SHP77 treated with DMSO at 0.1 percent for 48 hours (cell line): Measurements from ENCODE around the gene NR2C2AP.
"Not testable (repeated sequence)": the region's sequence is repeated elsewhere in the genome, so short reads cannot be mapped to it uniquely, and the experiment has no call there.

Source experiments
- DNase-seq: peaks from one replicate; lab custom pipeline; 2025; lab: John Stamatoyannopoulos, UW

NR2C2AP gene, protein sequence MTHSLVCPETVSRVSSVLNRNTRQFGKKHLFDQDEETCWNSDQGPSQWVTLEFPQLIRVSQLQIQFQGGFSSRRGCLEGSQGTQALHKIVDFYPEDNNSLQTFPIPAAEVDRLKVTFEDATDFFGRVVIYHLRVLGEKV

DNA sequence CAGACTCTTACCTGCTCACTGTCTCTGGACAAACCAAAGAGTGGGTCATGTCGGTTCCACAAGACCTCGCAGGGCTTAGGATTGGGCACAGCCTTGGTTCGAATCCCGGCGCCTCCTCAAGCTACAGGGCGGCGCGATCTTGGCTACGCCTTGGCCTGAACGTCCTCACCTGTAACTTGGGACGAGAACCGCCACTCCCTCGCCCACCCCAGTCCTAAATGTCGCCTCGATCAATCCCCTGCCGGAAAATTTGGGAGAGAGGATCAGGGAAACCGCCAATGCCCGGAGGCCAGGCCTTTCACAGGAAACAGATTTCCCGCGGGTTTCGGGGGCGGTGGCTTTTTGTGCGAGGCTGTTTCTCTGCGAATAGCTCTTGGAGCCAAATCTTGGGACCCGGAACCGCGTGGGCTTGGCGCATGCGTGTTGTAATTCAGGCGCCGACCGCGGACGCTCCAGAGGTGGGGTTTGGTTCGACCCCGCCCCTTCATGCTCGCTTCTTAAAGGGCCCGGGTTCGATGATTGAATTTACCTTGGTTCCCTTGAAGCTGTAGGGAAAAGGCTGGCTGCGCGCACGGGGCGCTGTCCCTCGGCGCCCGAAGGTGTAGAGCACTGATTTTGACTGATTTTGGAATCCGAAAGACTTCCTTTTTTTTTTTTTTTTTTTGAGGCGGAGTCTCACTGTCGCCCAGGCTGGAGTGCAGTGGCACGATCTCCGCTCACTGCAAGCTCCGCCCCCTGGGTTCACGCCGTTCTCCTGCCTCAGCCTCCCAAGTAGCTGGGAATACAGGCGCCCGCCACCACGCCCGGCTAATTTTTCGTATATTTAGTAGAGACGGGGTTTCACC is at the start of gene NR2C2AP:
TSS of gene NR2C2AP (minus strand) at position 403 of the 845 bp plus-strand sequence. CDS start at position 49, 354 bp downstream.
- peak; percentile 81 for DNase-seq

DNA sequence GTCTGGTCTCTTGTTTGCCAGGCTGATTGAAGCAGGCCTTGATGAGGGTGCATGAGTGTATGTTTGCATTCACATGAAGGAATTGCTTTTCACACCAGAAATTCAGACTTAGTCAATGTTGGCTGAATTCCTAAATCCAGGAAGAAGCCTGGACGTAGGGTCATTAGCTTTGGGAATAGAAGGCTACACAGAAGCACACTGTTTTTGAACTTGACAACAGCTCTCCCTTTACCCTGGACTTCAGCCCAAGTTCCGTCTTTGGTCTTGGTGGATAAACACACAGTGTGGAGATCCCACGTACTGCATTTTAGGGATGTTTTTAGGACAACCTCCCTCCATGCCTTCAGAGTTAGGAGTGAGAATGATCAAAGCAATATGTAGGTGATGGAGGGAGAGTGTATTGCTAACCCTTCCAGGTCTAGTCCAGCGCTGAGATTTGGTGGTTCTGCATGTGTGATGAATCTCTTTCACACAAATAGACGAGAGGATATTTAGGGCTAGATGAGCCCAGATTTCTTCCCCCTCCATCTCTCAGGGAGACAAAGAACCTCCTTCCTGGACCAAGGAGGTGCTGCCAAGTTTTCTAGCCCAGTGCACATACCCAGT is 47.1 kb upstream of the NR2C2AP start:
- DNase-seq: no peak

DNA sequence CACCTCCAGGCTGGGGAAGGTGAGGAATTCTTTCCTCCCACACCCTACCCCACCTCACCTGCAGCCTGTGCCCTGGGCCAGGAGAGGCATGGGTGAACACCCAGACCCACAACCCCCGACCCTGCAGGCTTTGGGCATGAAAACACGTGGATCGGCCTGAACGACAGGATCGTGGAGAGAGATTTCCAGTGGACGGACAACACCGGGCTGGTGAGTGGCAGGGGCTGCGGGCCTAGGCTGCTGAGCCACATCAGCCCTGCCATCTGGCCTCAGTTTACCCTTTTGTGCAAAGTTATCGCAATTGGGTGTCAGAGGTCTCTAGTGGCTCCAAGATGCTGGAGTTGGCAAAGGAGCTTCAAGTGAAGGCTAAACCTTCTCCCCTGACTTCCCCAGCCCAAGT is 37.3 kb upstream of the NR2C2AP start:
- DNase-seq: no peak

DNA sequence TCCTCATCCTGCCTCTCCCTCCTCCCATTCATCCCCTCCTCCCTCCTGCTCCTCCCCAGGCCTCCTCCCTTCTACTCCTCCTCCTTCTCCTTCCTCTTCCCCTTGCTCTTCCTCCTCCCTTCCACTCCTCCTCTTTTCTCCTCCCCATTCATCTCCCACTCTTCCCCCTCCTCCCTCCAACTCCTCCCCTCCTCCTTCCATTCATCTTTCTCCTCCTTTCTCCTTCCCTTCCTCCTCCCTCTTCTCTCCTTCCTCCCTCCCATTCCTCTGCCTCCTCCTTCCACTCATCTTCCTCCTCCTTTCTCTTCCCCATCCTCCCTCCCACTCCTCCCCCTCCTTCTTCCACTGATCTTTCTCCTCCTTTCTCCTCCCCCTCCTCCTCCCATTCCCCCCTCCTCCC is 36.5 kb upstream of the NR2C2AP start:
- DNase-seq: no peak

DNA sequence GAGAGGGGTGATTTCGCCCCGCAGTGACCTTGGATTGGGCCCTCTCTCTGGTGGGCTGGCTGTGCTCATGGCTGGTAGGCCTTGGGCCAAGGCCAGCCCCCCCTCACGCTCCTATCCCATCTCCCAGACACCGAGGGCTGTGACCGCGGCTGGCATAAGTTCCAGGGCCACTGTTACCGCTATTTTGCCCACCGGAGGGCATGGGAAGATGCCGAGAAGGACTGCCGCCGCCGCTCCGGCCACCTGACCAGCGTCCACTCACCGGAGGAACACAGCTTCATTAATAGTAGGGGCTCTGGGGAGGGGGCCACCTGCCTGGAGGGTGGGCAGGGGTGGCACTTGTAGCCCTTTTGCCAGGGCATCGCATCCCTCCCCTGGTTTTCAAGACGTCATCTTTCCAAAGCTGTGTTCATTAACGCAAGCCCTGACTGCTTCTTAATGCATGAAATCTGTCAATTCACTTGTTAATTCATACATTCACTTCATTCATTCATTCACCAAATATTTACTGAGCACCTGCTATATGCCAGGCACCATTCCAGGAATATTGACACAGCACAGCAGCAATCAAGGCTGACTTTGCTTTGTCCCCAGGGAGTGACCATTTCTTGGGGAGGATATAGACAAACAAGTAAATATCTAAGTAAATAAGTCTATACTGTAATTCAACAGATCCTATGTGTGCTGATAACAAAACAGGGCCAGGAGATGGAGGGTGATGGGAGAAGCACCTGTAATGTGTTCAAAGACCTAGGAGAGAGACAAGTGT is 35.1 kb upstream of the NR2C2AP start:
- no peak for DNase-seq

DNA sequence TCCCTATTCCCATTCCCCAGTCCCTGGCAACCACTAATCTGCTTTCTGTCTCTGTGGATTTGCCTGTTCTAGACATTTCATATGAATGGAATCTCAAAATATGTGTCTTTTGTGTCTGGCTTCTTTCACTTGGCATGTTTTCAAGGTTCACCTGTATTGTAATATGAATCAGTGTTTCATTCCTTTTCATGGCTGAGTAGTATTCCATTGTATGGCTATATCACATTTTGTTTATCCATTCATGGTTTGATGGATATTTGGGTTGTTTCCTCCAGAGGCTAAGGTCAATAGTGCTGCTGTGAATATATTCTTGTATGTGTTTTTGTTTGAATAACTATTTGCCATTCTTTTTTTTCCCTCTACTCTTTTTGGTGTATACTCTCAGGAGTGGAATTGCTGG is 33.0 kb upstream of the NR2C2AP start:
- DNase-seq: no peak

DNA sequence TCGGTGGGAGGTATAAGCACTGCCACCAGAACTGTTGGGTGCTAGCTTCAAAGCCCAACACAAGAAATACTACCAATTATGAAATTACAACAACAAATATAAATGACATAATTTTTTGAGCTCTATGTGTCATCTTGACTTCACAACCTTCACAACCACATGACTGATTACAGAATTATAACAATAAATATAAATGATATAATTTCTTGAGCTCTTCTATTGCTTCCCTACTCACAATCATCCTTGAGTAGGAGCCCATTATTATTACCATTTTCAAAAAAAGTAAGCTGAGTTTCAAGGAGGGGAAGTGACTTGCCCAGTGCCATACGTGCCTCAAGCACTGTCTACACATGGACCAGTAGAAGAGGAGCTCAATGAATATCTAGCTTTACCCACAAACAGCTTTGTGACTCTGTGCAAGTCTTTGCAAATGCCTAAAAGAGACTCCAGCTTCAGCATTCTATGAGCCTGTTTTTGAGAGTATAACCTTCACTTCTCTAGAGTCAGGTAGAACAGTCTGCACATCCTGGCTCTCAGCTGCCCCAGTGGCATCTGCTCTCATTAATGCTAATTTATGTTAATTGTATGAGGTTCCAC is 31.1 kb upstream of the NR2C2AP start:
- no peak for DNase-seq

DNA sequence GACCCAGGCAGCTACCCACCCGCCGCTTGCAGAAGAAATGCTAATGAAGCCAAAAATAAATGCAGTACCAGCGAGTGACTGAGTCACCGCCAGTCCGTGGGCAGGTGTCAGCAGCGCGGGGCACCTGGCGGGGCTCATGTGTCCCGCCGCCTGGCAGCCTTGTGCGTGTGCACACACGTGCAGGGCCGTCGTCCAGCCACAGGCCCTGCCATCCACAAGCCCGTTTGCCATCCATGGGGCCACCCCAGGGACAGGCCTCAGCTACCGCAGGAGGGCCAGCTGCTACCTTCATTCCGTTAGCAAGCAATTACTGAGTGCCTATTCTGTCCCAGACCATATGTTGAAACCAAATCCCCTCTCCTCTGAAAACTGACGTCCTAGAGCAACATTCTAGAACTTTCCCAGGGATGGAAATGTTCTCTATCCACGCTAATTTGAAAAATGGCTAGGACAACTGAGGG is 29.1 kb upstream of the NR2C2AP start:
- DNase-seq: no peak

DNA sequence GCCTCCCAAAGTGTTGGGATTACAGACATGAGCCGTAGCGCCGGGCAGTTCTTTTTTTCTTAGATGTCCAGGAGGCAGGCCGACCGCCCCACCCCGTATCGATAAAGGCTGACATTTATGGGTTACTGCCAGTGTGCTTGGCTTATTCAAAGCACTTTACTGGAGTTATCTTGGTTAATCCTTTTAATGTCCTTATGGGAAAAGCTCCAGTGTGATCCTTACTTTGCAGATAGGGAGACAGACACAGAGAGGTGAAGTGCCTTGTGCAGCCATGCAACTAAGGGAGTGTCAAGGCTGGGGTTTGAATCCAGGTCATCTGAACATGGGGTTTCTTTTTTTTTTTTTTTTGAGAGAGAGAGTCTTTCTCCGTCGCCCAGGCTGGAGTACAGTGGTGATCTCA is 27.8 kb upstream of the NR2C2AP start:
- DNase-seq: no peak

DNA sequence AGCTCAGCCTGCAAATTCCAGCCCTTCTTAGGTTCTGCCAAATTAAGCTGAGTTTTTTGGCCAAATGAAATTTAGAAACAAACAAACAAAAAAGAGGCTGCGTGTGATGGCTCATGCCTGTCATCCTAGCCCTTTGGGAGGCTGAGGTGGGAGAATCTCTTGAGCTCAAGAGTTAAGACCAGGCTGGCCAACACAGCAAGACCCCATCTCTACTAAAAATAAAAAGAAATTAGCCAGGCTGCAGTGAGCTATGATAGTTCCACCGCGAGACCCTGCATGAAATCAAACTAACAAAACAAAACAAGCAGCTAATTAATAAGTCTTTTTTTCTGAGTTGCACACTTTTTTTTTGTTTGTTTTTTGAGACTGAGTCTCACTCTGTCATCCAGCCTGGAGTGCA is 26.5 kb upstream of the NR2C2AP start:
- DNase-seq: no peak

DNA sequence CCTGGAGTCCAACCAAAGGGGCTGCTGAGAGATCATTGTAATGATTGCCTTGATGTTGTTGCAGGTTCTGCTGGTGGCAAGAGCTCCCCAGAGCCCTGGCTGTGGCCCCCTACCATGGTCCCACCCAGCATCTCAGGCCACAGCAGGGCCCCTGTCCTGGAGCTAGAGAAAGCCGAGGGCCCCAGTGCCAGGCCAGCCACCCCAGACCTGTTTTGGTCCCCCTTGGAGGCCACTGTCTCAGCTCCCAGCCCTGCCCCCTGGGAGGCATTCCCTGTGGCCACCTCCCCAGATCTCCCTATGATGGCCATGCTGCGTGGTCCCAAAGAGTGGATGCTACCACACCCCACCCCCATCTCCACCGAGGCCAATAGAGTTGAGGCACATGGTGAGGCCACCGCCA is 24.0 kb upstream of the NR2C2AP start:
- no peak for DNase-seq

DNA sequence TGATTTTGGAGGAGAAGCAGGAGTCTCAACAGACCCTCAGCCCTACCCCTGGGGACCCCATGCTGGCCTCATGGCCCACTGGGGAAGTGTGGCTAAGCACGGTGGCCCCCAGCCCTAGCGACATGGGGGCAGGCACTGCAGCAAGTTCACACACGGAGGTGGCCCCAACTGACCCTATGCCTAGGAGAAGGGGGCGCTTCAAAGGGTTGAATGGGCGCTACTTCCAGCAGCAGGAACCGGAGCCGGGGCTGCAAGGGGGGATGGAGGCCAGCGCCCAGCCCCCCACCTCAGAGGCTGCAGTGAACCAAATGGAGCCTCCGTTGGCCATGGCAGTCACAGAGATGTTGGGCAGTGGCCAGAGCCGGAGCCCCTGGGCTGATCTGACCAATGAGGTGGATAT is 23.4 kb upstream of the NR2C2AP start:
- DNase-seq: no peak

DNA sequence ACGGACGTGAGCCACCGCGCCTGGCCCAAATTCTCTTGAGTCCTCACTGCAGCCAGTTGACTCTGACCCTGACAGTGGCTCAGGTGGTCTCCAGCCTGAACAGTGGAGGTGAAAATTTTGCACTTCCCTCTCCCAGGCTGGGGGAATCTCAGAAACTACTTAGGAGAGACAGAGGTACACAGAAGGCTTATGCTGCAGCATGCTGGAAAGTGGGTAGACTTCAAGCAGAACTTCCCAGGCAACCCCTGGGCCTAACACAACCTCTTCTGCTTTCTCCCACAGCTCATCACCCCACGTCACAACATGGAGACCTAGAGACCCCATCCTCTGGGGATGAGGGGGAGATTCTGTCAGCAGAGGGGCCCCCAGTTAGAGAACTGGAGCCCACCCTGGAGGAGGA is 23.0 kb upstream of the NR2C2AP start:
- DNase-seq: no peak

DNA sequence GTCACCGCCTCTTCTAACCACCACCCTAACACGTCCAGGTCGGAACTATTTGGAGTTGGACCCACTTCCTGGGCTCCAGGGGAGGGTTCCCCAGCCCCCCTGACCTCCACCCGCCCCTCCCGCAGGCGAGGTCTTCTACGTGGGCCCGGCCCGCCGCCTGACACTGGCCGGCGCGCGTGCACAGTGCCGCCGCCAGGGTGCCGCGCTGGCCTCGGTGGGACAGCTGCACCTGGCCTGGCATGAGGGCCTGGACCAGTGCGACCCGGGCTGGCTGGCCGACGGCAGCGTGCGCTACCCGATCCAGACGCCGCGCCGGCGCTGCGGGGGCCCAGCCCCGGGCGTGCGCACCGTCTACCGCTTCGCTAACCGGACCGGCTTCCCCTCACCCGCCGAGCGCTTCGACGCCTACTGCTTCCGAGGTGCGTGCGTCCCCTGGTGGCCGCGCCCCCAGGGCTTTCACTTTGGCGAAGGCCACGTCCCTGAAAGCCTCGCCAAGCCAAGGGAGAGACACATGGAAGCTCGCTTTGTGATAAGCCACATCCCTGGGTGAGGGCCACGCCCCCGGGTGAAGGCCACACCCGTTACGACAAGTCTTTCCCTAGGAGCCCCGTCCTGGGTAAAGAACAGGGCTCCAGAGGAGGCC is 21.8 kb upstream of the NR2C2AP start:
- DNase-seq: peak; percentile 54

DNA sequence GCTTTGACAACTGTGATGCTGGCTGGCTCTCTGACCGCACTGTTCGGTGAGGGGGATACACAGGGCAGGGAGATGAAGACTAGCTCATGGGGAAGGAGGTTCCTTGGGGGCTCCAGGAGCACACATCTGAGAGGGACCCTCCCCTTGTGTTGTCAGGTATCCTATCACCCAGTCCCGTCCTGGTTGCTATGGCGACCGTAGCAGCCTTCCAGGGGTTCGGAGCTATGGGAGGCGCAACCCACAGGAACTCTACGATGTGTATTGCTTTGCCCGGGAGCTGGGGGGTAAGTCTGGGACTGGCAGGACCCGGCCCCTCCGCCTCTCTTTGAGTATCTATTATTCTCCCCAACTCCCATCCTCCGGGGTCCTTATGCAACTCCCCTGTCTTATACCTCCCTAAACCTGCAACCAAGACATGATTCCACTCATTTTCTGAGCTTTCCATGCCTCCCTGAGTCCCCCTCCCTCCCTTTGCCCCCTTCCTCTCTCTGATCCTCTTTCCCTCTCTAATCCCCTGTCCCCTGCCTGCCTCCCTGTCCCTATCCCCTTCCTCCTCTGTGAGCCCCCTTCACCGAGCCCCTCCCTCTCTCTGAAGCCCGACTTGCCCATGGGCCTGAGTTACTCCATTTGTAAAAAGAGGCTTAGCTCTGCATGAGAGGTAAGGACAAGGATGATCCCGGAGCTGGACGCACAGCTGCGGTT is 21.1 kb upstream of the NR2C2AP start:
- DNase-seq: no peak

DNA sequence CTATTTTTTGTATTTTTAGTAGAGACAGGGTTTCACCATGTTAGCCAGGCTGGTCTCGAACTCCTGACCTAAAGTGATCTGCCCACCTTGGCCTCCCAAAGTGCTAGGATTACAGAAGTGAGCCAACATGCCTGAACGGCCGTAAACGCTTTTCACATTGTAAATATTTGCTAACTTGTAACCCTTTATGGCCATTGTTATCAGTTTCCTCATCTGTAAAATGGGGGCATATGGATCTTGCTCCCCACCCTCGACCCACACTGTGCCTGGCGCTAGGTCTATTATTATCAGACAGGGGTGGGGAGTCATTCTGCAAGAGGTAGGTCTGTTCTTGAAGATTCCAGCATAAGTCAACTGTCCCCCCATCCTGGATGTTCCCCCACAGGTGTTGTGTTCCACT is 20.4 kb upstream of the NR2C2AP start:
- DNase-seq: no peak

DNA sequence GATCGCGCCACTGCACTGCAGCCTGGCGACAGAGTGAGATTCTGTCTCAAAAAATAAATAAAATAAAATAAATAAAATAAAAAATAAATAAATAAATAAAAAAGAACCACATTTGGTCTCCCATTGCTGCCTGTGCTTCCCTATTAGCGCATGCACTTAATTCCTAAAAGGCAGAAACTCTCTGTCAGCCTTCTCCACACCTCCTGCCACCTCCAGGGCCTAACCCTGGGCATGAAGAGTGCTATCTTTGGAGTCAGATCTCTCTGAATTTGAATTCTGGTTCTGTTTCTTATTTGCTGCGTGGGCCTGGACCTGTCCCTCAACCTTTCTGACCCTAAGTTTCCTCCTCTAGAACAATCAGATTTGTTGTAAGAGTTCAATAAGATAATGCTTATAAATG is 19.8 kb upstream of the NR2C2AP start:
- no peak for DNase-seq

DNA sequence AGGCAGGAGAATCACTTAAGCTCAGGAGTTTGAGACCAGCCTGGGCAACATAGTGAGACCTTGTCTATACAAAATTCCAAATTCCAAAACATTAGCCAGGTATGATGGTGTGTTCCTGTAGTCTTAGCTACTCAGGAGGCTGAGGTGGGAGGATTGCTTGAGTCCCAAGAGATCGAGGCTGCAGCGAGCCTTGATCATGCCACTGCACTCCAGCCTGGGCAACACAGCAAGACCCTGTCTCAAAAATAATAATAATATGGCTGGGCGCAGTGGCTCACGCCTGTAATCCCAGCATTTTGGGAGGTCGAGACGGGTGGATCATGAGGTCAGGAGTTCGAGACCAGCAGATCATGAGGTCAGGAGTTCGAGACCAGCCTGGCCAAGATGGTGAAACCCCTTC is 17.8 kb upstream of the NR2C2AP start:
- not testable (repeated sequence) for DNase-seq

DNA sequence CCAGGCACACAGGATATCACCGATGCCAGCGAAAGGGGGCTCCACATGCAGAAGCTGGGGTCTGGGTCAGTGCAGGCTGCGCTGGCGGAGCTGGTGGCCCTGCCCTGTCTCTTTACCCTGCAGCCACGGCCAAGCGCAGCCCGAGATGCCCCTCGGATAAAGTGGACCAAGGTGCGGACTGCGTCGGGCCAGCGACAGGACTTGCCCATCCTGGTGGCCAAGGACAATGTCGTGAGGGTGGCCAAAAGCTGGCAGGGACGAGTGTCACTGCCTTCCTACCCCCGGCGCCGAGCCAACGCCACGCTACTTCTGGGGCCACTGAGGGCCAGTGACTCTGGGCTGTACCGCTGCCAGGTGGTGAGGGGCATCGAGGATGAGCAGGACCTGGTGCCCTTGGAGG is 15.7 kb upstream of the NR2C2AP start:
- no peak for DNase-seq

DNA sequence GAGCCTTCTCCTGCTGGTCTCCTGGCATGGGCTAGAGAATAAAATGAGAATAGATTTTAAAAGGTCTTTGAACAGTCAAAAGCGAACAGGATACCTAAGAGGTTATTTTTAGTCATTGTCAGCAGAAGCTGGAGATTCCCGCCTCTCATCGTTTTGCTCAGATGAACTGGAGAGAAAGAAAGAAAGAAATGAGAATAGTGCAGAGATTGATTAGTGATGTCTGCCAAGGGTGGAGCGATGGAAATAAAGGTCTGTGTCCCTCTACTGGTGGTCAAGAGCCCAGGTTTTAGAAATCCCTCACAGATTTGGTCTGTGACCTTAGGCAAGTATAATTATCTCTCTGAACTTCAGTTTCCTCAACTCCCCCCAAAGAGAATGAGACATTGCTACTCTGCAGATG is 13.9 kb upstream of the NR2C2AP start:
- no peak for DNase-seq

DNA sequence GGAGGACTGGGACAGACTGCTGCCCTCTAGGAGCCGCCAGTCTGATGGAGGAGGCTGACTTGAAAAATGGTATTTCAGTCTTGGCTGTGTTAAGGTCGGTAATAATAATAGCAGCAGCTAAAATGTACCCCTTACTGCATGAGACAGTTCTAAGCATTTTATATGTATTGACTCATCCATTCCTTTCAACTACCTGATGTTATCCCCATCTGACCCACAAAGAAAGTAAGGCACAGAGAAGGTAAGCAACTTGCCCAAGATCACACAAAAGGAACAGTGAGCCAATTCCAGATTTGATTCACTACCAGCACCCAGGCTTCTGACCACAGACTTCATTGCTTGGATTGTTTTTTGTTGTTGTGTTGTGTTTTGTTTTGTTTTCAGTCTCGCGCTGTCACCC is 12.6 kb upstream of the NR2C2AP start:
- no peak for DNase-seq
